Measurements from ENCODE around the gene SCRN1. TPM values are rescaled to one million over a fixed set of nuclear protein-coding genes. Genes with fewer than 3 reads are reported as not detected.

The SCRN1 gene
- total RNA-seq, 2 experiments from 2014 or later: 8.2 to 9.2 TPM

- Mint-ChIP-seq H3K36me3 (peaks cover 6% of the 10 kb centered on the region), H3K27me3 (peaks cover 40% of the 10 kb centered on the region), H3K27ac (peak overlapping the region; percentile 77)
Measured at GRCh38 chr7:29988424-29989256, 961 bp downstream of the SCRN1 start.

GRCh38 chr7:29987811-29988317 lies 1.7 kb downstream of the SCRN1 start:
- H3K4me1 Mint-ChIP-seq: peaks cover 19% of the 10 kb centered on the region
- H3K4me3 Mint-ChIP-seq: peak overlapping the region; percentile 82
- peak overlapping the region; percentile 77 for H3K27ac Mint-ChIP-seq
- no peaks in the 10 kb centered on the region for H3K9me3 Mint-ChIP-seq
- peaks cover 40% of the 10 kb centered on the region for H3K27me3 Mint-ChIP-seq
- no peak for DNase-seq
- peaks cover 4% of the 10 kb centered on the region for H3K36me3 Mint-ChIP-seq

More at GRCh38 chr7:29988424-29989256, 961 bp downstream of the SCRN1 start:
- Mint-ChIP-seq H3K4me3 (peak overlapping the region; percentile 82), H3K4me1 (peaks cover 19% of the 10 kb centered on the region), H3K9me3 (peaks cover 3% of the 10 kb centered on the region)
- DNase-seq: peak; percentile 36

DNA sequence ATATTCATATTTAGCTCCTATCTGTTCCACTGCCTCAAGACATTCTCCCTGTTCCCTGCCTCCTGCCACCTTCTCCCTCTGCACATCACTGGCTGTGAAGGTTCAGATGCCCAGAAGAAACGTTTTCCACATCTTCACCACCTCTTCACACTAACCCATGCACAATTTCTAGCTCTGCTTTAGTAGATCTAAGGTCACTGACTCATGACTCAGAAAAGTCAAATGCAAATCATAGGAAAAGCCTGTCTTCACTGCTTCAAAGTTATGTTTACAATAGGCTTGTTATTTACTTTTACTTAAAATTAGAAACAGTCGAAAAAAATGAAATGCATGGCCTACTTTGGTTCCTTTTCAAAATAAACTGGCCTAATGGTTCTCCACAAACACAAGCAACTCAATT lies 2.5 kb downstream of the SCRN1 start:
- peaks cover 19% of the 10 kb centered on the region for H3K4me1 Mint-ChIP-seq
- no peak for DNase-seq

DNA sequence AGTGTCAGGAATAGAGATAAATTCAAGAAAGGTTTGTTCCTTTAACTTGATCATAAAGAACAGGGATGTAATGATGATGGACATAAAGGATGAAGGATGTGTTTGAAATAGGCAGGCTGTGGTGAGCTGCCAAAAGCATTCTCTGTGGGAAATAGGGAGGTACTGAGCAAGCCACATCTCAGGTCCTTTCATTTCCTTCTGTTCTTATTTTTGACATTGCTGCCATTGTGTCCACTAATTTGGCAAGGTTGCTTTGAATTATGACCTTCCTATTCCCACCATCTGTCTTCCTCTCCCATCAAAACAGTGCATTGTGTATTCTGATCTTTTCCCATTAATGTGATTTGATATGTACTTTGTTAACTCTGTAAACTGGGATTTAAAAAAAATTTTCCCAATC lies 9.4 kb downstream of the SCRN1 start:
- H3K4me3 Mint-ChIP-seq: no peak overlapping the region
- no peak for DNase-seq
- no peaks in the 10 kb centered on the region for H3K9me3 Mint-ChIP-seq
- peaks cover 11% of the 10 kb centered on the region for H3K4me1 Mint-ChIP-seq
- no peak overlapping the region for H3K27ac Mint-ChIP-seq
- no peaks in the 10 kb centered on the region for H3K27me3 Mint-ChIP-seq
- H3K36me3 Mint-ChIP-seq: no peaks in the 10 kb centered on the region

More for the DNA sequence above, 2.5 kb downstream of the SCRN1 start:
- no peak overlapping the region for H3K27ac Mint-ChIP-seq
- no peak overlapping the region for H3K4me3 Mint-ChIP-seq
- peaks cover 34% of the 10 kb centered on the region for H3K27me3 Mint-ChIP-seq
- peaks cover 4% of the 10 kb centered on the region for H3K36me3 Mint-ChIP-seq
- H3K9me3 Mint-ChIP-seq: no peaks in the 10 kb centered on the region

- Mint-ChIP-seq H3K4me1 (peaks cover 13% of the 10 kb centered on the region), H3K27ac (no peak overlapping the region), H3K36me3 (no peaks in the 10 kb centered on the region), H3K27me3 (no peaks in the 10 kb centered on the region), H3K4me3 (no peak overlapping the region), H3K9me3 (no peaks in the 10 kb centered on the region)
- no peak for DNase-seq
Measured at GRCh38 chr7:29977886-29978651, 11.5 kb downstream of the SCRN1 start.

GRCh38 chr7:29976673-29977415 lies 12.8 kb downstream of the SCRN1 start:
- DNase-seq: no peak
- peaks cover 13% of the 10 kb centered on the region for H3K4me1 Mint-ChIP-seq
- no peak overlapping the region for H3K4me3 Mint-ChIP-seq
- no peaks in the 10 kb centered on the region for H3K36me3 Mint-ChIP-seq
- no peaks in the 10 kb centered on the region for H3K9me3 Mint-ChIP-seq
- no peak overlapping the region for H3K27ac Mint-ChIP-seq
- no peaks in the 10 kb centered on the region for H3K27me3 Mint-ChIP-seq

DNA sequence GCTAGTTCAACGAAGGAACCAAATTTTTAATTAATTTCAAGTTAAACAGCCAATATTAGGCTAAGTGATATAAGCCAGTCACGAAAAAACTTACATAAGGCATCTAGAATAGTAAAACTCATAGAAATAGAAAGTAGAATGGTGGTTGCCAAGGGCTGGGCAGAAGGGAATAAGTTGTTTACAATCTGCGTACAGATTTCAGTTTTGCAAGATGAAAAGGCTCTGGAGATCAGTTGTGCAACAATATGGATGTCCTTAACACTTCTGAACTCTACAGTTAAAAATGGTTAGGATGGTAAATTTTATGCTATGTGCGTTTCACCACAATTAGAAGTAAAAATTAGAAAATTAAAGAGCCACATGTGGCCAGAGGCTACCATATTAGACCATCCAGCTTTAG lies 13.3 kb downstream of the SCRN1 start:
- Mint-ChIP-seq H3K27me3 (no peaks in the 10 kb centered on the region), H3K4me3 (no peak overlapping the region), H3K27ac (no peak overlapping the region), H3K36me3 (no peaks in the 10 kb centered on the region), H3K9me3 (no peaks in the 10 kb centered on the region), H3K4me1 (peaks cover 14% of the 10 kb centered on the region)
- DNase-seq: no peak

GRCh38 chr7:29975561-29975960 lies 14.0 kb downstream of the SCRN1 start:
- DNase-seq: no peak
- peaks cover 15% of the 10 kb centered on the region for H3K4me1 Mint-ChIP-seq
- H3K27ac Mint-ChIP-seq: no peak overlapping the region
- H3K36me3 Mint-ChIP-seq: no peaks in the 10 kb centered on the region
- H3K4me3 Mint-ChIP-seq: no peak overlapping the region
- no peaks in the 10 kb centered on the region for H3K9me3 Mint-ChIP-seq
- no peaks in the 10 kb centered on the region for H3K27me3 Mint-ChIP-seq

DNA sequence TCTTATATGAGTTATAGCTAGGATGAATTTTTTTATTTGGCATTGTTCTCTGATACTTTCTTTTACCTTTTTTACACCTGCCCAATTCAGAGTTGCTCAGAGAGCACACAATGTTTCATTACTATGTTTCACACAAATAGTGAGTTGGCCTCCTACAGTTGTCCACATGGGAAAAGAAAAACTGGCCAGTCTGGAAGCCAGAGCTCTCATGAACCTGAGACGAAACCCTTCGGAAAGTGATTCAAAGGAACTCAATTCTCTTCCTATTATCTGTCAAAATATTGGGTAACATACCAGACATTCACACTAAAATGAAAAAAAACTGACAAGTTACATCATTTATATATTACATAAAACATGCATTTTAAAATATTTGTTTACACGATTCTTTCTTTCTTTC lies 15.3 kb downstream of the SCRN1 start:
- no peaks in the 10 kb centered on the region for H3K27me3 Mint-ChIP-seq
- no peak overlapping the region for H3K27ac Mint-ChIP-seq
- H3K9me3 Mint-ChIP-seq: no peaks in the 10 kb centered on the region
- no peak for DNase-seq
- no peaks in the 10 kb centered on the region for H3K36me3 Mint-ChIP-seq
- no peak overlapping the region for H3K4me3 Mint-ChIP-seq
- peaks cover 25% of the 10 kb centered on the region for H3K4me1 Mint-ChIP-seq

GRCh38 chr7:29972315-29972669 lies 17.3 kb downstream of the SCRN1 start:
- Mint-ChIP-seq H3K27me3 (no peaks in the 10 kb centered on the region), H3K36me3 (peaks cover 2% of the 10 kb centered on the region), H3K4me1 (peaks cover 26% of the 10 kb centered on the region), H3K4me3 (no peak overlapping the region), H3K9me3 (no peaks in the 10 kb centered on the region), H3K27ac (no peak overlapping the region)
- DNase-seq: no peak

- no peak for DNase-seq
- Mint-ChIP-seq H3K27ac (no peak overlapping the region), H3K36me3 (peaks cover 2% of the 10 kb centered on the region), H3K4me1 (peaks cover 26% of the 10 kb centered on the region), H3K27me3 (no peaks in the 10 kb centered on the region), H3K9me3 (no peaks in the 10 kb centered on the region), H3K4me3 (no peak overlapping the region)
Measured at GRCh38 chr7:29971566-29972314, 17.9 kb downstream of the SCRN1 start.

DNA sequence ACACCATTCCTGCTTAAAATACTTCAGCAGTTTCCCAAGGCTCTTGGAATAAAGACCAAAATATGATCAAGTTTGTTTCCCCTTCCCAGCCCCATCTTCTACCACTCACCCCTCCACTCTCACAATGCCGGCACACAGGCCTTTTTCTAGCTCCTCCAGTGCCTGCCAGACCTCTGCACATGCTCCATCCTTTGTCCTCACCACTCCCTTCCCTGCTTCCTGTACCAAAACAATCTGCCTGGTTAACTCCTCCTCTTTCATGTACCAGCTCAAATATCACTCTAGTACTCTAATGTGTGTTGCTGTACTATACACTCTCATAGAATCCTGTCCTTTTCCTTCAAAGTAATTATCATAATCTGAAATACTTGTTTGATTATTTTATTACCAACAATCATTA lies 19.4 kb downstream of the SCRN1 start:
- Mint-ChIP-seq H3K4me1 (peaks cover 18% of the 10 kb centered on the region), H3K27me3 (no peaks in the 10 kb centered on the region), H3K9me3 (no peaks in the 10 kb centered on the region), H3K36me3 (peaks cover 2% of the 10 kb centered on the region), H3K27ac (no peak overlapping the region), H3K4me3 (no peak overlapping the region)
- DNase-seq: no peak

GRCh38 chr7:29969738-29970137 lies 19.9 kb downstream of the SCRN1 start:
- H3K27me3 Mint-ChIP-seq: no peaks in the 10 kb centered on the region
- H3K27ac Mint-ChIP-seq: no peak overlapping the region
- H3K4me1 Mint-ChIP-seq: peaks cover 18% of the 10 kb centered on the region
- H3K4me3 Mint-ChIP-seq: no peak overlapping the region
- H3K9me3 Mint-ChIP-seq: no peaks in the 10 kb centered on the region
- DNase-seq: no peak
- peaks cover 2% of the 10 kb centered on the region for H3K36me3 Mint-ChIP-seq

DNA sequence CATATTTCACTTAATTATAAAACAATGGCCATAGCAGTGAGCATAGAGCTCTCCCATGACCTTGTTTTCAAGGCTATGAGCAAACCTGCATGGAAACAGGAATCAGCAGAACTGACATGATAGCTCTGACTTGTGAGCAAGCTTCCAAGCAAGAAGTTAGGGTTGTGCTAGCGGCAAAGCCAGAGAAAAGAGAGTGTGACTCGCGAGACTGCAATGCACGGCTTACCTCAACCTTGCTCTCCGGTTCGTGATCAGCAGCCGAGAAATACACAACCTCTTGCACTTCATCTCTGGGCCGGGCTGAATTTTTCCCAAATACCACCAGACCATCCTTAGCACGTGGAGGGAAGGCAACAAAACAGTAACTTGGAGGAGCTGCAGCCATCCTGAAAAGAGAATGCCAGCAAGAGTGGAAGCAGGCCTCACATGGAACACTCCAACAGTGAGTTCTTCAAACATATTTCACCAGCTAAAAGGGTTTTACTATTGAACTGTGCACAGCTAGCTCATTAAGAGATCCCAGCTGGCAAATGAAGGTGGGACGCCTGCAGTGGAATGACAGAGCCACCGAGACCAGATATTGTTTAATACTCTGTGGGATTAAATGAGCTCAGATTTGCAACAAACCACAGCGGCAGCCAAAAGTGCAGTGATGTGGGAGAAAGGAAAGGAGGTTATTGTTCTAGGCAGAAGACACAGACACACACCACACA lies 20.8 kb downstream of the SCRN1 start:
- Mint-ChIP-seq H3K4me1 (peaks cover 16% of the 10 kb centered on the region), H3K27ac (no peak overlapping the region)

More for the DNA sequence above, 20.8 kb downstream of the SCRN1 start:
- no peak for DNase-seq
- no peak overlapping the region for H3K4me3 Mint-ChIP-seq
- no peaks in the 10 kb centered on the region for H3K9me3 Mint-ChIP-seq
- H3K27me3 Mint-ChIP-seq: no peaks in the 10 kb centered on the region
- peaks cover 2% of the 10 kb centered on the region for H3K36me3 Mint-ChIP-seq

Data from activated naive CD8-positive, alpha-beta T cell treated with anti-CD3 and anti-CD28 coated beads for 36 hours (primary cell).